Osteocyte (in vitro differentiated cells): ENCODE data around the gene UFSP2. TPM values are rescaled to one million over a fixed set of nuclear protein-coding genes. Genes with fewer than 3 reads are reported as not detected.

Source experiments
- DNase-seq: peaks from one replicate; pipeline ENCODE4 v3.0.0; 2021; ENCODE audit warnings: mixed read lengths; ENCODE audit not compliant: unreplicated experiment; ENCODE audit errors: extremely low spot score
- H3K27ac Mint-ChIP-seq: one replicate; pipeline ENCODE4 v1.8.0; 2021; ENCODE audit warnings: mild to moderate bottlenecking, mixed read lengths; ENCODE audit not compliant: unreplicated experiment
- H3K27me3 Mint-ChIP-seq: one replicate; pipeline ENCODE4 v1.8.0; 2021; ENCODE audit warnings: mixed read lengths; ENCODE audit not compliant: unreplicated experiment
- H3K36me3 Mint-ChIP-seq: one replicate; pipeline ENCODE4 v1.8.0; 2021; ENCODE audit warnings: mixed read lengths; ENCODE audit not compliant: unreplicated experiment
- H3K4me1 Mint-ChIP-seq: one replicate; pipeline ENCODE4 v1.8.0; 2021; ENCODE audit warnings: mixed read lengths; ENCODE audit not compliant: unreplicated experiment
- H3K4me3 Mint-ChIP-seq: one replicate; pipeline ENCODE4 v1.8.0; 2021; ENCODE audit warnings: mild to moderate bottlenecking, moderate library complexity, mixed read lengths; ENCODE audit not compliant: unreplicated experiment
- H3K9me3 Mint-ChIP-seq: one replicate; pipeline ENCODE4 v1.8.0; 2021; ENCODE audit warnings: mixed read lengths; ENCODE audit not compliant: unreplicated experiment
- total RNA-seq: library from RNA; stranded (reverse); gene quantifications from 2 replicates; pipeline ENCODE4 v1.2.1, GENCODE V29; 2021
- TF ChIP-seq, protein P1 (sequence below): fragments of 200-600 bp; sonication (generic); IDR thresholded peaks from 2 replicates; pipeline ENCODE4 v1.5.0; 2021; ENCODE audit warnings: antibody characterized with exemption, mild to moderate bottlenecking, moderate library complexity

Gene UFSP2
- total RNA-seq, 1 donor from 2014 or later: 28.6 TPM

DNA sequence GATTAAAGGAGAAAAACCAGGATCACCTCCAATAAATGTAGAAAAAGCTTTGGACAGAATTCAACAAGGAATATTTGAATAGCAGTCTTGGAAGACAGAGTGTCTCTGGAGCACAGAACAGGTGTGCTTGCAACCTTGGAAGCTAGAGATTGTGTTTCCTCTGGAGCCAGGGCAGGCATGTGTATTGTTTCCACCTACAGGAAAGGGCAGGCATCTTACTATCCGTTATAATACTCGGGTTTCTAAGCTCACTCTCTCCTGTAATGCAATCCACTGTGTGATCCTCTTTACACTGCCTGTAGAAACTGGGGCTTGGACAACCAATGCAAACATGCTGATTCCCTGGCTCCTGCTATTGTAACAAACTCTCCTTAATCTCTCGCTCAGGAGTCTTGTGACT is 31.4 kb upstream of the UFSP2 start:
- TF ChIP-seq, protein P1, sequence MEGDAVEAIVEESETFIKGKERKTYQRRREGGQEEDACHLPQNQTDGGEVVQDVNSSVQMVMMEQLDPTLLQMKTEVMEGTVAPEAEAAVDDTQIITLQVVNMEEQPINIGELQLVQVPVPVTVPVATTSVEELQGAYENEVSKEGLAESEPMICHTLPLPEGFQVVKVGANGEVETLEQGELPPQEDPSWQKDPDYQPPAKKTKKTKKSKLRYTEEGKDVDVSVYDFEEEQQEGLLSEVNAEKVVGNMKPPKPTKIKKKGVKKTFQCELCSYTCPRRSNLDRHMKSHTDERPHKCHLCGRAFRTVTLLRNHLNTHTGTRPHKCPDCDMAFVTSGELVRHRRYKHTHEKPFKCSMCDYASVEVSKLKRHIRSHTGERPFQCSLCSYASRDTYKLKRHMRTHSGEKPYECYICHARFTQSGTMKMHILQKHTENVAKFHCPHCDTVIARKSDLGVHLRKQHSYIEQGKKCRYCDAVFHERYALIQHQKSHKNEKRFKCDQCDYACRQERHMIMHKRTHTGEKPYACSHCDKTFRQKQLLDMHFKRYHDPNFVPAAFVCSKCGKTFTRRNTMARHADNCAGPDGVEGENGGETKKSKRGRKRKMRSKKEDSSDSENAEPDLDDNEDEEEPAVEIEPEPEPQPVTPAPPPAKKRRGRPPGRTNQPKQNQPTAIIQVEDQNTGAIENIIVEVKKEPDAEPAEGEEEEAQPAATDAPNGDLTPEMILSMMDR: no peak
- no peak overlapping the region for H3K4me3 Mint-ChIP-seq
- H3K4me1 Mint-ChIP-seq: no peaks in the 10 kb centered on the region
- no peaks in the 10 kb centered on the region for H3K36me3 Mint-ChIP-seq
- no peak for DNase-seq
- H3K27me3 Mint-ChIP-seq: peaks cover 10% of the 10 kb centered on the region
- no peak overlapping the region for H3K27ac Mint-ChIP-seq
- no peaks in the 10 kb centered on the region for H3K9me3 Mint-ChIP-seq

DNA sequence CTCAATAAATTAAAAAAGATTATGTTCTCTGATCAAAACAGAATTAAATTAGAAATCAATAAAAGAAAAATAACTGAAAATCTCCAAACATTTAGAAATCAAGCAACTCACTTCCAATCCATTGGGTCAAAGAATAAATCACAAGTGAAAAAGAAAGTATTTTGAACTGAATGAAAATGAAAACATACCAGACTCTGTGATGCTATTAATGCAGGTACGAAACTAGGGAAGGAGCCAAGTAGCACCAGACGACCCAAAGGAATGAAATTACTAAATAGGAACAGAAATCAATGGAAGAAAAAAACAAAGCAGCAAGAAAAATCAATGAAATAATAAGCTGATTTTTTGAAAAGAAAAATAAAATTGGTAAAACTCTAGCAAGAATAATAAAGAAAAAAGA is 30.4 kb upstream of the UFSP2 start:
- Mint-ChIP-seq H3K36me3 (no peaks in the 10 kb centered on the region), H3K9me3 (no peaks in the 10 kb centered on the region), H3K27ac (no peak overlapping the region), H3K4me3 (no peak overlapping the region), H3K4me1 (no peaks in the 10 kb centered on the region), H3K27me3 (peaks cover 10% of the 10 kb centered on the region)
- no peak for DNase-seq
- TF ChIP-seq, protein P1: no peak

DNA sequence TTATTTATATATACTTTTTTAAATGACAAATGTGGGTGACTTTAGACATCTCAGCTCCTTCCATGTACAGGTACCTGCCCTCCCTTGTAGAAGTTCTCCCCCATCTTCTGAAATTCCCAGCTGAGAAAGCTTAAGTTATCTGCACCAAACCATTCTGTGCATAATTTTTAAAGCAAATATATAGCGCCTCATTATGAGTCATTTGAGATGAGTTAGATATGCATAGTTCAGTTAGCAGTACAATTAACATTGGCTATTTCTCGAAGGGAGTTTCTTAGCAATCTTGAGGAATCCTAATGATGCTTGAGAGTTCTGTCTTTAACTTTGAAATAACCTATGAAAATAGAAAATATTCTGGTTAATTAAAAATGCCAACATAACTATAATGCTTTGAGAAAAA is 19.4 kb upstream of the UFSP2 start:
- Mint-ChIP-seq H3K36me3 (no peaks in the 10 kb centered on the region), H3K4me3 (no peak overlapping the region), H3K9me3 (no peaks in the 10 kb centered on the region), H3K4me1 (no peaks in the 10 kb centered on the region), H3K27me3 (no peaks in the 10 kb centered on the region), H3K27ac (no peak overlapping the region)
- no peak for DNase-seq
- TF ChIP-seq, protein P1: no peak

DNA sequence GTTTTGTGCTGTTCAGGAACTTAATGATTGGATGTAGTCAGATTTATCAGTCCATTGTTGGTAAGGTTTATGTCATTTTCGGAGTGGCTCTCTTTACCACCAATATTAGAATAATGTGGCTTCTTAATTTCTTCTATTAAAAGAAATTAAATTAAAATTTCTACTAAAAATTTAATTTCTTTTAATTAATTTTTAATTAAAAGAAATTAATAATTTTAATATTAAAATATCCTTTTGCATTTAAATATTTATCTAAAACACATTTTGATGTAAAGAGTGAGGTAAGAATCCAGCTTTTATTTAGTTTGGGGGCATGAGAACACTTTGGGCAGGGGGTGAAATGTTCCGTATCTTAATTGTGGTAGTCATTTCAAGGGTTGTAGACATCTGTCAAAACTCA is 15.7 kb upstream of the UFSP2 start:
- Mint-ChIP-seq H3K9me3 (no peaks in the 10 kb centered on the region), H3K27me3 (no peaks in the 10 kb centered on the region), H3K4me3 (no peak overlapping the region), H3K4me1 (no peaks in the 10 kb centered on the region), H3K27ac (no peak overlapping the region), H3K36me3 (no peaks in the 10 kb centered on the region)
- DNase-seq: no peak
- TF ChIP-seq, protein P1: no peak

DNA sequence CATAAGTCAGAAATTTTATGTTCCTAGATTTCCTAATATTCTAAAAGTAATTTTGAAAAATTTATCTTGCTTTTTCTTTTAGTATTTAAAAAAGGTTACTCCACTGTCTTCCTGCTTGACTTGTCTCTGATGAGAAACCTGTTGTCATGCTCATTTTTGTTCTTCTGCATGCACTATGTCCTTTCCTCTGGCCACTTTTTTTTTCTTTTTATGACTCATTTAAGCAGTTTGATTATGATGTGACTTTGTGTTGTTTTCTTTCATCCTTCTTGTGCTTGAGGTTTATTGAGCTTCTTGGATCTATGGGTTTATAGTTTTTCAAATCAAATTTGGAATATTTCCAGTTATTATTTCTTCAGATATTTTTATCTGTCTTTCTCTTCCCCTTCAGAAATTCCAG is 12.0 kb upstream of the UFSP2 start:
- Mint-ChIP-seq H3K4me1 (no peaks in the 10 kb centered on the region), H3K9me3 (no peaks in the 10 kb centered on the region), H3K27ac (no peak overlapping the region), H3K27me3 (no peaks in the 10 kb centered on the region), H3K4me3 (no peak overlapping the region), H3K36me3 (no peaks in the 10 kb centered on the region)
- TF ChIP-seq, protein P1: no peak
- no peak for DNase-seq
